A549 (cell line): ENCODE data around the gene GRIA1. TPM values are rescaled to one million over a fixed set of nuclear protein-coding genes. Genes with fewer than 3 reads are reported as not detected.

ENCODE experiments used
- ATAC-seq, 2 experiments: fragments of 200-7000 bp in 1 of 2; fragments of >200 bp in 1 of 2; cut with Nextera tagmentation in 1 of 2; cut with Tn5 transposase in 1 of 2; 3 replicates each; pipeline versions ENCODE4 v1.8.0 to v1.9.1; 2018 to 2020; ENCODE audit warnings: mild to moderate bottlenecking in 1 of 2, moderate library complexity in 1 of 2
- CTCF ChIA-PET: fragments of 300-600 bp; sonication (Branson Sonifier 250); formaldehyde crosslinking; extraction: SDS; loops from one replicate; lab custom pipeline; 2021; ENCODE audit warnings: antibody characterized with exemption, inconsistent platforms; lab: Yijun Ruan, JAX
- POLR2A ChIA-PET: fragments of 350-600 bp; formaldehyde crosslinking; extraction: SDS; loops from one replicate; lab custom pipeline; 2021; ENCODE audit warnings: antibody characterized with exemption, inconsistent platforms; lab: Yijun Ruan, JAX
- DNase-seq, 2 experiments: peaks; one replicate each; pipeline versions ENCODE4 v3.0.0 to v3.0.0-alpha.2; 2011 to 2016; ENCODE audit warnings: low read depth in 1 of 2, low spot score in 1 of 2
- FAIRE-seq: peaks from 2 replicates; lab custom pipeline; 2011; peaks lifted over from hg19 to GRCh38; lab: Jason Lieb, UNC
- H3K27ac ChIP-seq, 2 experiments: fragments of >200 bp; sonication (Bioruptor Twin); formaldehyde crosslinking; 3 replicates each; pipeline ENCODE4 v1.5.1; 2016 to 2017
- H3K4me1 ChIP-seq: fragments of >200 bp; sonication (Bioruptor Twin); formaldehyde crosslinking; 3 replicates; pipeline ENCODE4 v1.6.1; 2016
- H3K4me2 ChIP-seq: fragments of >200 bp; sonication (Bioruptor Twin); formaldehyde crosslinking; 3 replicates; pipeline ENCODE4 v1.6.1; 2016
- H3K4me3 ChIP-seq: fragments of >200 bp; sonication (Bioruptor Twin); formaldehyde crosslinking; 3 replicates; pipeline ENCODE4 v1.5.1; 2016
- H3K9me3 ChIP-seq: fragments of >200 bp; sonication (Bioruptor Twin); formaldehyde crosslinking; 3 replicates; pipeline ENCODE4 v1.6.1; 2016
- ATOH8 ChIP-seq: fragments of 250-450 bp; sonication (Bioruptor Pico); IDR thresholded peaks from 2 replicates; pipeline ENCODE4 v1.5.0; 2020; ENCODE audit warnings: low read depth, mild to moderate bottlenecking, moderate library complexity
- BCL3 ChIP-seq: fragments of >200 bp; sonication (Bioruptor Twin); formaldehyde crosslinking; IDR thresholded peaks from 3 replicates; pipeline ENCODE4 v1.6.1; 2016
- EP300 ChIP-seq, 2 experiments: fragments of >200 bp; sonication (Bioruptor Twin); formaldehyde crosslinking; IDR thresholded peaks; 2 replicates in 1 of 2; 3 replicates in 1 of 2; pipeline ENCODE4 v1.6.1; 2016 to 2017
- FOSL2 ChIP-seq, 2 experiments: fragments of 450-650 bp in 1 of 2; fragments of >200 bp in 1 of 2; sonication (Bioruptor Twin) in 1 of 2; formaldehyde crosslinking; IDR thresholded peaks; 2 replicates each; pipeline versions ENCODE4 v1.5.0 to v1.6.1; 2016 to 2020; ENCODE audit warnings: mild to moderate bottlenecking in 1 of 2, moderate library complexity in 1 of 2
- FOXS1 ChIP-seq: fragments of 250-450 bp; sonication (Bioruptor Pico); IDR thresholded peaks from 2 replicates; pipeline ENCODE4 v1.5.0; 2020; ENCODE audit warnings: mild to moderate bottlenecking, moderate library complexity
- GATA3 ChIP-seq: IDR thresholded peaks from 2 replicates; pipeline ENCODE4 v1.6.1; 2012; ENCODE audit warnings: borderline replicate concordance
- HDAC2 ChIP-seq: fragments of 200-600 bp; sonication (generic); IDR thresholded peaks from 2 replicates; pipeline ENCODE4 v1.6.1; 2016
- HMGXB4 ChIP-seq: fragments of 250-450 bp; sonication (Bioruptor Pico); IDR thresholded peaks from 2 replicates; pipeline ENCODE4 v1.5.0; 2021; ENCODE audit warnings: mild to moderate bottlenecking, moderate library complexity, borderline replicate concordance
- JUNB ChIP-seq: fragments of >200 bp; sonication (Bioruptor Twin); formaldehyde crosslinking; IDR thresholded peaks from 2 replicates; pipeline ENCODE4 v1.6.1; 2016
- MAZ ChIP-seq: fragments of 150-350 bp; IDR thresholded peaks from 2 replicates; pipeline ENCODE4 v1.6.1; 2014; ENCODE audit warnings: antibody characterized with exemption, low read depth, low read length, borderline replicate concordance
- NFE2L2 ChIP-seq: fragments of 150-350 bp; conservative IDR thresholded peaks from 2 replicates; pipeline ENCODE4 v1.6.1; 2014; ENCODE audit warnings: low read length
- NPAS2 ChIP-seq: fragments of 250-450 bp; sonication (Bioruptor Pico); IDR thresholded peaks from 2 replicates; pipeline ENCODE4 v1.8.0; 2022; ENCODE audit warnings: mild to moderate bottlenecking, moderate library complexity, borderline replicate concordance
- RAD21 ChIP-seq, 2 experiments: fragments of >200 bp in 1 of 2; sonication (Bioruptor Twin) in 1 of 2; formaldehyde crosslinking in 1 of 2; IDR thresholded peaks in 1 of 2; conservative IDR thresholded peaks in 1 of 2; 2 replicates in 1 of 2; 3 replicates in 1 of 2; pipeline ENCODE4 v1.6.1; 2012 to 2018; ENCODE audit warnings: inconsistent platforms in 1 of 2
- SMC3 ChIP-seq: fragments of >200 bp; sonication (Bioruptor Twin); formaldehyde crosslinking; IDR thresholded peaks from 3 replicates; pipeline ENCODE4 v1.6.1; 2018; ENCODE audit warnings: inconsistent platforms
- ZC3H11A ChIP-seq: fragments of 450-650 bp; IDR thresholded peaks from 2 replicates; pipeline ENCODE4 v1.6.1; 2014; ENCODE audit warnings: antibody characterized with exemption, mild to moderate bottlenecking
- ZFP36 ChIP-seq: fragments of 450-650 bp; IDR thresholded peaks from 2 replicates; pipeline ENCODE4 v1.6.1; 2014; ENCODE audit warnings: borderline replicate concordance; ENCODE audit not compliant: partially characterized antibody
- WGBS: methylation state at CpG from one replicate; pipeline ENCODE4 v1.1.6; 2017; ENCODE audit errors: missing lambda C conversion rate; 5-methylcytosine and 5-hydroxymethylcytosine counted together
- polyA plus RNA-seq, 4 experiments: library from polyadenylated mRNA; depleted of rRNA in 3 of 4; stranded (reverse); fragments of >200 nt; fragmentation: RNase III in 1 of 4; extraction: RNeasy Plus Mini Kit Qiagen cat#74134 plus additional on column Dnase treatment in 1 of 4; gene quantifications; 2 replicates in 3 of 4; 3 replicates in 1 of 4; pipeline ENCODE4 v1.2.3, GENCODE V29; 2011 to 2017
- TF ChIP-seq, protein P1 (sequence below): fragments of 450-650 bp; IDR thresholded peaks from 2 replicates; pipeline ENCODE4 v1.6.1; 2014; ENCODE audit warnings: antibody characterized with exemption
- TF ChIP-seq, protein P2 (sequence below): fragments of 200-600 bp; sonication (generic); IDR thresholded peaks from 2 replicates; pipeline ENCODE4 v1.6.1; 2016; ENCODE audit warnings: antibody characterized with exemption, mild to moderate bottlenecking, moderate library complexity
- TF ChIP-seq, protein P3 (sequence below): IDR thresholded peaks from 2 replicates; pipeline ENCODE4 v1.6.1; 2012
- TF ChIP-seq, protein P4 (sequence below): fragments of >200 bp; sonication (Bioruptor Twin); formaldehyde crosslinking; IDR thresholded peaks from 3 replicates; pipeline ENCODE4 v1.5.1; 2016

GRIA1 gene
- polyA plus RNA-seq, 2 of the 4 experiments (the other 2 are of a cell fraction): not detected

- Histone ChIP-seq H3K4me3 (no peak overlapping the region), H3K9me3 (no peaks in the 10 kb centered on the region), H3K27ac (no peak overlapping the region), H3K4me1 (no peaks in the 10 kb centered on the region), H3K4me2 (no peak overlapping the region)
- ATAC-seq (no peak), FAIRE-seq (no peak), DNase-seq (no peak)
- no peak for TF ChIP-seq MAZ
- TF ChIP-seq BCL3: no peak
- TF ChIP-seq, protein P1, sequence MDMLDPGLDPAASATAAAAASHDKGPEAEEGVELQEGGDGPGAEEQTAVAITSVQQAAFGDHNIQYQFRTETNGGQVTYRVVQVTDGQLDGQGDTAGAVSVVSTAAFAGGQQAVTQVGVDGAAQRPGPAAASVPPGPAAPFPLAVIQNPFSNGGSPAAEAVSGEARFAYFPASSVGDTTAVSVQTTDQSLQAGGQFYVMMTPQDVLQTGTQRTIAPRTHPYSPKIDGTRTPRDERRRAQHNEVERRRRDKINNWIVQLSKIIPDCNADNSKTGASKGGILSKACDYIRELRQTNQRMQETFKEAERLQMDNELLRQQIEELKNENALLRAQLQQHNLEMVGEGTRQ: no peak
- TF ChIP-seq JUNB: no peak
- TF ChIP-seq HMGXB4: no peak
- TF ChIP-seq ZFP36: no peak
- TF ChIP-seq, protein P2, sequence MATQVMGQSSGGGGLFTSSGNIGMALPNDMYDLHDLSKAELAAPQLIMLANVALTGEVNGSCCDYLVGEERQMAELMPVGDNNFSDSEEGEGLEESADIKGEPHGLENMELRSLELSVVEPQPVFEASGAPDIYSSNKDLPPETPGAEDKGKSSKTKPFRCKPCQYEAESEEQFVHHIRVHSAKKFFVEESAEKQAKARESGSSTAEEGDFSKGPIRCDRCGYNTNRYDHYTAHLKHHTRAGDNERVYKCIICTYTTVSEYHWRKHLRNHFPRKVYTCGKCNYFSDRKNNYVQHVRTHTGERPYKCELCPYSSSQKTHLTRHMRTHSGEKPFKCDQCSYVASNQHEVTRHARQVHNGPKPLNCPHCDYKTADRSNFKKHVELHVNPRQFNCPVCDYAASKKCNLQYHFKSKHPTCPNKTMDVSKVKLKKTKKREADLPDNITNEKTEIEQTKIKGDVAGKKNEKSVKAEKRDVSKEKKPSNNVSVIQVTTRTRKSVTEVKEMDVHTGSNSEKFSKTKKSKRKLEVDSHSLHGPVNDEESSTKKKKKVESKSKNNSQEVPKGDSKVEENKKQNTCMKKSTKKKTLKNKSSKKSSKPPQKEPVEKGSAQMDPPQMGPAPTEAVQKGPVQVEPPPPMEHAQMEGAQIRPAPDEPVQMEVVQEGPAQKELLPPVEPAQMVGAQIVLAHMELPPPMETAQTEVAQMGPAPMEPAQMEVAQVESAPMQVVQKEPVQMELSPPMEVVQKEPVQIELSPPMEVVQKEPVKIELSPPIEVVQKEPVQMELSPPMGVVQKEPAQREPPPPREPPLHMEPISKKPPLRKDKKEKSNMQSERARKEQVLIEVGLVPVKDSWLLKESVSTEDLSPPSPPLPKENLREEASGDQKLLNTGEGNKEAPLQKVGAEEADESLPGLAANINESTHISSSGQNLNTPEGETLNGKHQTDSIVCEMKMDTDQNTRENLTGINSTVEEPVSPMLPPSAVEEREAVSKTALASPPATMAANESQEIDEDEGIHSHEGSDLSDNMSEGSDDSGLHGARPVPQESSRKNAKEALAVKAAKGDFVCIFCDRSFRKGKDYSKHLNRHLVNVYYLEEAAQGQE: no peak
- no peak for TF ChIP-seq NFE2L2
- TF ChIP-seq RAD21 (conservative IDR thresholded peaks at IDR 0.05 in 1 of 2, IDR thresholded peaks at IDR 0.05 in 1 of 2): no peak
- TF ChIP-seq EP300 (IDR thresholded peaks at IDR 0.05): no peak
- no peak for TF ChIP-seq HDAC2
- TF ChIP-seq, protein P3, sequence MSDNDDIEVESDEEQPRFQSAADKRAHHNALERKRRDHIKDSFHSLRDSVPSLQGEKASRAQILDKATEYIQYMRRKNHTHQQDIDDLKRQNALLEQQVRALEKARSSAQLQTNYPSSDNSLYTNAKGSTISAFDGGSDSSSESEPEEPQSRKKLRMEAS: no peak
- TF ChIP-seq GATA3: no peak
- no peak for TF ChIP-seq FOSL2 (IDR thresholded peaks at IDR 0.05)
- TF ChIP-seq FOSL2 (CRISPR knock-in tag; IDR thresholded peaks at IDR 0.05): no peak
- no peak for TF ChIP-seq ATOH8
- TF ChIP-seq, protein P4, sequence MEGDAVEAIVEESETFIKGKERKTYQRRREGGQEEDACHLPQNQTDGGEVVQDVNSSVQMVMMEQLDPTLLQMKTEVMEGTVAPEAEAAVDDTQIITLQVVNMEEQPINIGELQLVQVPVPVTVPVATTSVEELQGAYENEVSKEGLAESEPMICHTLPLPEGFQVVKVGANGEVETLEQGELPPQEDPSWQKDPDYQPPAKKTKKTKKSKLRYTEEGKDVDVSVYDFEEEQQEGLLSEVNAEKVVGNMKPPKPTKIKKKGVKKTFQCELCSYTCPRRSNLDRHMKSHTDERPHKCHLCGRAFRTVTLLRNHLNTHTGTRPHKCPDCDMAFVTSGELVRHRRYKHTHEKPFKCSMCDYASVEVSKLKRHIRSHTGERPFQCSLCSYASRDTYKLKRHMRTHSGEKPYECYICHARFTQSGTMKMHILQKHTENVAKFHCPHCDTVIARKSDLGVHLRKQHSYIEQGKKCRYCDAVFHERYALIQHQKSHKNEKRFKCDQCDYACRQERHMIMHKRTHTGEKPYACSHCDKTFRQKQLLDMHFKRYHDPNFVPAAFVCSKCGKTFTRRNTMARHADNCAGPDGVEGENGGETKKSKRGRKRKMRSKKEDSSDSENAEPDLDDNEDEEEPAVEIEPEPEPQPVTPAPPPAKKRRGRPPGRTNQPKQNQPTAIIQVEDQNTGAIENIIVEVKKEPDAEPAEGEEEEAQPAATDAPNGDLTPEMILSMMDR: no peak
- no peak for TF ChIP-seq NPAS2 (CRISPR knock-in tag)
- TF ChIP-seq FOXS1 (CRISPR knock-in tag): no peak
- TF ChIP-seq SMC3: no peak
- TF ChIP-seq ZC3H11A: no peak
- WGBS: 0% methylated on average over 2 of the region's 2 CpGs
- POLR2A ChIA-PET: no interaction called here
- CTCF ChIA-PET: no interaction called here
Observed at GRCh38 chr5:153714798-153715197, 224.3 kb downstream of the GRIA1 start.
